HG03060 (cell line): ENCODE results near the gene PRSS36.
A peak's percentile ranks its signal among the peaks of the same experiment; 100 is the strongest.

ENCODE experiments used
- ATAC-seq: cut with Tn5 transposase; IDR thresholded peaks from one replicate; pipeline ENCODE4 v1.9.1; 2021; ENCODE audit warnings: low read depth, moderate number of reproducible peaks; ENCODE audit not compliant: unreplicated experiment

The PRSS36 gene

GRCh38 chr16:31129568-31130335, 20.1 kb downstream of the PRSS36 start:
- no peak for ATAC-seq

GRCh38 chr16:31128711-31129567, 20.9 kb downstream of the PRSS36 start:
- no peak for ATAC-seq

DNA sequence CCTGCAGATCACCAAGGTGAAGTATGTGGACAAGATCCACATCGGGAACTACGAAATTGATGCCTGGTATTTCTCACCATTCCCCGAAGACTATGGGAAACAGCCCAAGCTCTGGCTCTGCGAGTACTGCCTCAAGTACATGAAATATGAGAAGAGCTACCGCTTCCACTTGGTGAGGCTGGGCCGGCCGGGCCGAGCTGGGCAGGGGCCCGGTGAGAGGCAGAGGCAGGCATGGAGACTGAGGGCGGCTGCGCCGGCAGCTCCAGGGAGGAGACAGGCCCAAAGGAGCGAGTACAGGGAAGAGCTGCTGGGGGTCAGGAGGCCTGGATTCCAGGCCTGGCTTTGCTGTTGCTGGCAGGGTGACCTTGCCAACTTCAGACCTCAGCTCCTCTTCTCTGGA, 22.7 kb downstream of the PRSS36 start:
- ATAC-seq = no peak

GRCh38 chr16:31125844-31126243, 24.0 kb downstream of the PRSS36 start:
- ATAC-seq = no peak

DNA sequence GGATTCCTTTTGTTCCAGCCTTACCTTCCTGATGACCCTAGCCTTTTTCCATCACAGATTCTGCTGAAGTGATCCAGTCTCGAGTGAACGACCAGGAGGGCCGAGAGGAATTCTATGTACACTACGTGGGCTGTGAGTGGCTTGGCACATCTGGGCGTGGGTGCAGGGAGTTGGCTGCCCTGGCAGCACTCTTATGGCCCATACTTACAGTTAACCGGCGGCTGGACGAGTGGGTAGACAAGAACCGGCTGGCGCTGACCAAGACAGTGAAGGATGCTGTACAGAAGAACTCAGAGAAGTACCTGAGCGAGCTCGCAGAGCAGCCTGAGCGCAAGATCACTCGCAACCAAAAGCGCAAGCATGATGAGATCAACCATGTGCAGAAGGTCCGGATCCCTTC, 29.7 kb downstream of the PRSS36 start:
- no peak for ATAC-seq

DNA sequence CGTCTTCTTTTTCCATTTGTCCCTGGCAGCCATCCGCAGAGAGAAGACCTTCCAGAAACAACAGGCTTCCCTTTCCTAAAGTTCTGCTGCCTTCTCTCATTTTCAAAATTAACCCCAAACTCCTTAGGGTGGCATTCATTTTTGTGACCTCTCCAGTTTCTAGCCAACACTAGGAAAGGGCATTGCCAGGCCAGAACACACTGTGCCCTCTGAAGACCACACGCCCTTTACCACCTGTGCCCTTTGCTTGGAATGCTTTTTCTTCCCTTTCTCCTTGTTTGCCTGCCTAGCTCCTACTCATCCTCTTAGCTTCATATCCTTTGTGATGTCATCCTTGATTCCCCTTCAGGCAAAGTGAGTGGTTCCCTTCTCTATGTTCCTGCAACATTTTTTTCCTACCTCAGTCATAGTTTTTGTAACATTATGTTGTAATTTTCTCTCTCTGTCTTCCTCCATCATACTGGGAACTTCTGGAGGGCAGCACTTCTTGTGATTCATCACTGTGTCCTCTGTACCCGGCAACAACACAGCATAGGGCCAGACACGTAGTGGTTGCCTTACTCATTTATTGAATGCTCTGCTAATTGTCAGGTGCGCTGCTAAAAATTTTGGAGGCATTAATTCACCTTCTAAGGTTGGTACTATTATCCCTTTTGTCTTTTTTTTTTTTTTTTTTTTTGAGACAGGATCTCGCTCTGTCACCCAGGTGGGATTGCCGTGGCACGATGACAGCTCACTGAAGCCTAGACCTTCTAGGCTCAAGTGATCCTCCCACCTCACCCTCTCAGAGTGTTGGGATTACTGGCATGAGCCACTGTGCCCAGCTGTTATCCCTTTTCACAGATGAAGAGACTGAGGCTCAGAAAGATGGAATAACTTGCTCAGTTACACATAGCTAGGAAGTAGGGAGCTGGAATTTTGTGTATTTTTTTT, 31.4 kb downstream of the PRSS36 start:
- ATAC-seq = no peak

DNA sequence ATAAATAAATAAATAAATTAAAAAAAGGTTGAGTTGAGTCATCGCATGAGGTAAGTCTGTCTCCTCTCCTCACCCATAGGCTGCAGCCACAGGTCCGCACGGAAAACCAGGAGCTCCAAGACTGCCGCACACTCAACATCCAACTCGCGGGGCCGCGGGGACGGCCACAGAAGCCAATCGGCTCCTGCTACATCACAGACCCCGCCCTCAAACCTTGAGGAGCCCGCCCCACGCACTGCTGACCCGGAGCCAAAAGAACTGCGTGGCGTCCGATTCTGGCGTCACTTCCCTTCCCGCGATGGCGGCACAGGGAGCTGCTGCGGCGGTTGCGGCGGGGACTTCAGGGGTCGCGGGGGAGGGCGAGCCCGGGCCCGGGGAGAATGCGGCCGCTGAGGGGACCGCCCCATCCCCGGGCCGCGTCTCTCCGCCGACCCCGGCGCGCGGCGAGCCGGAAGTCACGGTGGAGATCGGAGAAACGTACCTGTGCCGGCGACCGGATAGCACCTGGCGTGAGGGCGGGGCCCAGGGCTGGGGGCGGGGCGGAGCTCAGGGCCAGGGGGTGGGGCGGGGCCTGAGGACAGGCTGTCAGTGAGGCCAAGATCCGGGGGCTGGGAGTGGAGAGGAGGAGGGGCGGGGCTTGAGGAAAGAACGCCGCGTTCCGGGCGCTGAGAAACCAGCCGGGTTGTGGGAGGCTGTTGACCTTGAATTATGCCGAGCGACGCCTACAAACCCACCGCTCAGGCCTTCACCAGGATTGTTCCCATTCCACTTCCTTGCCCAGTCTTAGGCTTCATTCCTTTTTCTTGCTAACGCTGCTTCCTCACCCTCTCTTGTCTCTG, 32.3 kb downstream of the PRSS36 start, which contains the start of gene KAT8:
TSS of gene KAT8 (plus strand) at position 281 of the 839 bp plus-strand sequence. CDS start at position 299, 18 bp downstream.
- peak; percentile 89 for ATAC-seq

- ATAC-seq = no peak
Observed at GRCh38 chr16:31114468-31114867, 35.4 kb downstream of the PRSS36 start.

DNA sequence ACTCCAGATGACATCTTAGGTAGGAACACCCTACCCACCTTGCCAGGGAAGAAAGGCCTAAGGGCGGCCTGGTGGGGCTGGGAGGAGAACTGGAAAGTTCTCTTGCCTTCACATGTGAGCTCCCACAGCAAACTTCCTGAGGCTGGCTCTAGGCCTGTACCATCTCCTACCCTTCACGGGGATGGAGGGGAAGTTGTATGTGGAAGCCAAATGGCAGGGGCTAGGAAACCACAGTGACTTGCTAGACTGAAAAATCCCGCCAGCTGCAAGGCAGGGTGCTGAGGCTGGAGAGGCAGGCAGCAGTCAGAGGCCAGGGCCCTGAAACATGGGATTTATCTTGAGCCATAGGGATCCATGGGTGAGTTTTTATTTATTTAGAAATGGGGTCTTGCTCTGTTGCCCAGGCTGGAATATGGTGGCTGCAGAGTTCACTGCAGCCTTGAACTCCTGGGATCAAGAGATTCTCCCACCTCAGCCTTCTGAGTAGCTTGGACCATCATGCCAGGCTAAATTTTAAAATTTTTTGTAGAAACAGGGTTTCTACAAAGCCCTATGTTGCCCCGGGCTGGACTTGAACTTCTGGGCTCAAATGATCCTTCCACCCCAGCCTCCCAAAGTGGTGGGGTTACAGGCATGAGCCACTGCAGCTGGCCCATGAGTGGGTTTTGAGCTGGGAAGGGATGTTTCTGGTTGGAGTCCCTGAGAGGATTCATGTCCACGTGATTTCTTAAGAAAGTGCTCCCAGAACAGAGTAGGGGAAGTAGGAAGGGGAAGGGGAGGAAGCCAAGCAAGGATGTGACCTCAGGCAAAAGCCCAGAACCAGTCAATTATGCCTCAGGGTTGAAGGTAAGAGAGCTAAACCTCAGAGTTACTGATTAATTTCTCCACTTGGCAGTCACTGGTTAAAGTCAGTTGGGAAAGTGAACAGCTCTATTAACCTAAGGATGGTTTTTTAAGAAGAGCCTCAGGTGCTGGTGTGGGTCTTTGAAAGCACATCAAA, 36.4 kb downstream of the PRSS36 start:
- ATAC-seq = no peak

- no peak for ATAC-seq
Observed at GRCh38 chr16:31112711-31113110, 37.2 kb downstream of the PRSS36 start.

GRCh38 chr16:31111881-31112466, 37.9 kb downstream of the PRSS36 start:
- ATAC-seq = no peak

- no peak for ATAC-seq
Observed at GRCh38 chr16:31110106-31111034, 39.5 kb downstream of the PRSS36 start.

- no peak for ATAC-seq
Observed at GRCh38 chr16:31109622-31110021, 40.2 kb downstream of the PRSS36 start.

- no peak for ATAC-seq
Observed at GRCh38 chr16:31108794-31109558, 40.9 kb downstream of the PRSS36 start.

DNA sequence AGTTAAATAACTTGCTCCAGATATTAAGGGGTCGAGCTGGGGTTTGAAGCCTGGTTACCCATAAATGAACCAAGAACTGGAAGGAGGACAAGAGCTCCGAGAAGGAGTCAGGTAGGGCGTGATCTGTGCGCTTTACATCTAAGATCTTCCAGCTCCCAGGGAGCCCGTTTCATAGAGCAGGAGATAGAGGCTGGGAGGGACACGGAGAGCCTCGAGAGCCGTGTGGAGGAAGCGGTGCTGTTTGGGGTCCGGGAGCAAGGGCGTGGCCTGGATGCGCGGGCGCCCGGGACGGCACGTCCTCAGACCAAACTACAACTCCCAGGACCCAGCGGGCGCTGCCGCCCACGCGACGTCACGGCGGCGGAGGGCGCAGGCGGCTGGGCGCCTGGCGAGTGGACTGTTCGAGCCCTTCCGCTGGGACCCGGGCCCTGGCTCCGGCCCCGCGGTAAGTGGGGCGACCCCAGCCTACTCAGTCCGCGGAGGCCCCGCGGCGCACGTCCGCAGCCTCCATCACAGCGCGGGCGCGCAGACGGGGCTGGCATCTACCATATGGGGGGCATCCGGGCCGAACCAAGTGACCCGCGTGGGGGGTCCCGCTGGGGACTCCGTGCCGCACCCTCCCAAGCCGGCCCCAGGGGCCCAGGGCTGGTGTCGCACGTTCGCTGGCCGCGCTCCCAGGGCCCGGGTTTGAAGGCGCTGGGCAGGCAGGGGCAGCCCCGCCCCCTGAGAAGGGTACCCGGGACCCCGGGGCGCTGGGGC, 41.7 kb downstream of the PRSS36 start, which contains the start of gene BCKDK:
TSS of gene BCKDK (plus strand) at position 352 of the 759 bp plus-strand sequence. CDS start 838 bp downstream, outside the sequence.
- peak; percentile 60 for ATAC-seq
